Liver (tissue), 9 donors: ENCODE results near the gene TBL1X. TPM values are rescaled to one million over a fixed set of nuclear protein-coding genes. Genes with fewer than 3 reads are reported as not detected.

Source experiments
- DNase-seq: peaks from one replicate; pipeline ENCODE4 v3.0.0-alpha.2; 2017; ENCODE audit warnings: low spot score
- H3K27ac ChIP-seq, 2 donors: one replicate each; pipeline ENCODE4 v1.7.0; 2013; ENCODE audit warnings: inconsistent platforms in 2 of 2, low read length in 2 of 2, control low read depth in 1 of 2, low read depth in 1 of 2, mild to moderate bottlenecking in 1 of 2
- H3K27me3 ChIP-seq, 4 donors: one replicate each; pipeline versions ENCODE4 v1.6.1 to v1.7.0; 2013; ENCODE audit warnings: low read length in 3 of 4, inconsistent platforms in 1 of 4, mild to moderate bottlenecking in 1 of 4, moderate library complexity in 1 of 4; ENCODE audit not compliant: control insufficient read depth in 4 of 4, insufficient read depth in 4 of 4
- H3K36me3 ChIP-seq, 4 donors: one replicate each; pipeline versions ENCODE4 v1.6.1 to v1.7.0; 2013; ENCODE audit warnings: low read length in 3 of 4, mild to moderate bottlenecking in 3 of 4, low read depth in 1 of 4, moderate library complexity in 1 of 4; ENCODE audit not compliant: control insufficient read depth in 4 of 4, insufficient read depth in 3 of 4
- H3K4me1 ChIP-seq, 4 donors: one replicate each; pipeline versions ENCODE4 v1.6.1 to v1.7.0; 2013; ENCODE audit warnings: low read length in 3 of 4, mild to moderate bottlenecking in 3 of 4, moderate library complexity in 1 of 4; ENCODE audit not compliant: control insufficient read depth in 4 of 4, insufficient read depth in 4 of 4
- H3K4me3 ChIP-seq, 3 donors: one replicate each; pipeline versions ENCODE4 v1.6.1 to v1.7.0; 2013; ENCODE audit warnings: low read length in 3 of 3, control low read depth in 1 of 3, low read depth in 1 of 3, mild to moderate bottlenecking in 1 of 3
- H3K9ac ChIP-seq, 2 donors: one replicate each; pipeline ENCODE4 v1.7.0; 2013; ENCODE audit warnings: low read length in 2 of 2, mild to moderate bottlenecking in 2 of 2, moderate library complexity in 2 of 2, control low read depth in 1 of 2, low read depth in 1 of 2
- H3K9me3 ChIP-seq, 4 donors: one replicate each; pipeline versions ENCODE4 v1.6.1 to v1.7.0; 2013; ENCODE audit warnings: low read length in 3 of 4; ENCODE audit not compliant: control insufficient read depth in 4 of 4
- ATF3 ChIP-seq: IDR thresholded peaks from 2 replicates; pipeline ENCODE4 v1.6.1; 2016; ENCODE audit warnings: antibody characterized with exemption
- FOXA1 ChIP-seq: IDR thresholded peaks from 2 replicates; pipeline ENCODE4 v1.6.1; 2016; ENCODE audit warnings: antibody characterized with exemption
- FOXA2 ChIP-seq: IDR thresholded peaks from 2 replicates; pipeline ENCODE4 v1.6.1; 2016; ENCODE audit warnings: antibody characterized with exemption
- HNF4A ChIP-seq, 2 donors: conservative IDR thresholded peaks; 2 replicates each; pipeline ENCODE4 v1.6.1; 2016; ENCODE audit warnings: antibody characterized with exemption in 2 of 2, mild to moderate bottlenecking in 2 of 2
- HNF4G ChIP-seq: IDR thresholded peaks from 2 replicates; pipeline ENCODE4 v1.6.1; 2016; ENCODE audit warnings: antibody characterized with exemption
- JUND ChIP-seq, 2 donors: IDR thresholded peaks; 2 replicates each; pipeline ENCODE4 v1.6.1; 2016; ENCODE audit warnings: antibody characterized with exemption in 2 of 2
- MAX ChIP-seq: IDR thresholded peaks from 2 replicates; pipeline ENCODE4 v1.6.1; 2016; ENCODE audit warnings: antibody characterized with exemption
- RAD21 ChIP-seq, 2 donors: IDR thresholded peaks; 2 replicates each; pipeline ENCODE4 v1.6.1; 2016; ENCODE audit warnings: antibody characterized with exemption in 2 of 2, mild to moderate bottlenecking in 2 of 2
- RXRA ChIP-seq, 2 donors: IDR thresholded peaks; 2 replicates each; pipeline ENCODE4 v1.6.1; 2017 to 2018; ENCODE audit warnings: antibody characterized with exemption in 2 of 2, mild to moderate bottlenecking in 1 of 2
- SP1 ChIP-seq: IDR thresholded peaks from 2 replicates; pipeline ENCODE4 v1.6.1; 2018; ENCODE audit warnings: antibody characterized with exemption, mild to moderate bottlenecking
- YY1 ChIP-seq: IDR thresholded peaks from 2 replicates; pipeline ENCODE4 v1.6.1; 2016; ENCODE audit warnings: antibody characterized with exemption, mild to moderate bottlenecking
- WGBS: extraction: QIAGEN DNeasy Blood & Tissue Kit; methylation state at CpG from one replicate; pipeline ENCODE4 v1.1.7; 2013; 5-methylcytosine and 5-hydroxymethylcytosine counted together
- polyA plus RNA-seq, 2 donors: library from polyadenylated mRNA; stranded (reverse) in 1 of 2; unstranded in 1 of 2; fragments of 200-250 nt in 1 of 2; fragments of >200 nt in 1 of 2; fragmentation: Nextera tagmentation in 1 of 2; extraction: Ambion mirVana in 1 of 2; gene quantifications; one replicate each; pipeline versions ENCODE4 v1.2.1 to v1.2.3, GENCODE V29; 2013 to 2015
- total RNA-seq, 2 donors: library from RNA; depleted of rRNA; stranded (reverse); fragments of >200 nt; gene quantifications; one replicate each; pipeline ENCODE4 v1.2.3, GENCODE V29; 2014
- TF ChIP-seq, protein P1 (sequence below): fragments of 150-350 bp; IDR thresholded peaks from 2 replicates; pipeline ENCODE4 v1.5.1; 2017; ENCODE audit warnings: improper control_type of control experiment, low read depth, low read length; ENCODE audit not compliant: missing input control
- TF ChIP-seq, protein P2 (sequence below): IDR thresholded peaks from 2 replicates; pipeline ENCODE4 v1.6.1; 2016; ENCODE audit warnings: antibody characterized with exemption
- TF ChIP-seq, protein P3 (sequence below): IDR thresholded peaks from 2 replicates; pipeline ENCODE4 v1.6.1; 2016; ENCODE audit warnings: antibody characterized with exemption, mild to moderate bottlenecking
- donor health status: healthy.
- donor health status: healthy.
- donor health status: healthy.
- donor health status: healthy.
- donor health status: healthy.

TBL1X gene
- total and polyA plus RNA-seq, 4 donors, result 11.2 to 15.1 (median 11.8) TPM

- WGBS, result 75% methylated on average over 10 of the region's 10 CpGs
These were observed 217.6 kb downstream of the TBL1X start for GRCh38 chrX:9682456-9682855.

GRCh38 chrX:9682861-9683260 is 218.0 kb downstream of the TBL1X start:
- Histone ChIP-seq H3K36me3 (peaks cover 0 to 20% (median 9%) of the 10 kb centered on the region in 4 donors), H3K27me3 (no peaks in the 10 kb centered on the region), H3K9me3 (no peaks in the 10 kb centered on the region), H3K4me1 (no peaks in the 10 kb centered on the region), H3K9ac (no peak overlapping the region), H3K27ac (no peak overlapping the region), H3K4me3 (no peak overlapping the region)
- no peak for DNase-seq
- WGBS, result 92% methylated on average over 6 of the region's 6 CpGs
- TF ChIP-seq FOXA2 (no peak), RXRA (IDR thresholded peaks at IDR 0.05) (no peak), YY1 (no peak), RAD21 (IDR thresholded peaks at IDR 0.05) (no peak), FOXA1 (no peak)
- TF ChIP-seq, protein P1, sequence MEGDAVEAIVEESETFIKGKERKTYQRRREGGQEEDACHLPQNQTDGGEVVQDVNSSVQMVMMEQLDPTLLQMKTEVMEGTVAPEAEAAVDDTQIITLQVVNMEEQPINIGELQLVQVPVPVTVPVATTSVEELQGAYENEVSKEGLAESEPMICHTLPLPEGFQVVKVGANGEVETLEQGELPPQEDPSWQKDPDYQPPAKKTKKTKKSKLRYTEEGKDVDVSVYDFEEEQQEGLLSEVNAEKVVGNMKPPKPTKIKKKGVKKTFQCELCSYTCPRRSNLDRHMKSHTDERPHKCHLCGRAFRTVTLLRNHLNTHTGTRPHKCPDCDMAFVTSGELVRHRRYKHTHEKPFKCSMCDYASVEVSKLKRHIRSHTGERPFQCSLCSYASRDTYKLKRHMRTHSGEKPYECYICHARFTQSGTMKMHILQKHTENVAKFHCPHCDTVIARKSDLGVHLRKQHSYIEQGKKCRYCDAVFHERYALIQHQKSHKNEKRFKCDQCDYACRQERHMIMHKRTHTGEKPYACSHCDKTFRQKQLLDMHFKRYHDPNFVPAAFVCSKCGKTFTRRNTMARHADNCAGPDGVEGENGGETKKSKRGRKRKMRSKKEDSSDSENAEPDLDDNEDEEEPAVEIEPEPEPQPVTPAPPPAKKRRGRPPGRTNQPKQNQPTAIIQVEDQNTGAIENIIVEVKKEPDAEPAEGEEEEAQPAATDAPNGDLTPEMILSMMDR, result no peak
- TF ChIP-seq, protein P2, sequence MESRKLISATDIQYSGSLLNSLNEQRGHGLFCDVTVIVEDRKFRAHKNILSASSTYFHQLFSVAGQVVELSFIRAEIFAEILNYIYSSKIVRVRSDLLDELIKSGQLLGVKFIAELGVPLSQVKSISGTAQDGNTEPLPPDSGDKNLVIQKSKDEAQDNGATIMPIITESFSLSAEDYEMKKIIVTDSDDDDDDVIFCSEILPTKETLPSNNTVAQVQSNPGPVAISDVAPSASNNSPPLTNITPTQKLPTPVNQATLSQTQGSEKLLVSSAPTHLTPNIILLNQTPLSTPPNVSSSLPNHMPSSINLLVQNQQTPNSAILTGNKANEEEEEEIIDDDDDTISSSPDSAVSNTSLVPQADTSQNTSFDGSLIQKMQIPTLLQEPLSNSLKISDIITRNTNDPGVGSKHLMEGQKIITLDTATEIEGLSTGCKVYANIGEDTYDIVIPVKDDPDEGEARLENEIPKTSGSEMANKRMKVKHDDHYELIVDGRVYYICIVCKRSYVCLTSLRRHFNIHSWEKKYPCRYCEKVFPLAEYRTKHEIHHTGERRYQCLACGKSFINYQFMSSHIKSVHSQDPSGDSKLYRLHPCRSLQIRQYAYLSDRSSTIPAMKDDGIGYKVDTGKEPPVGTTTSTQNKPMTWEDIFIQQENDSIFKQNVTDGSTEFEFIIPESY, result no peak

More at GRCh38 chrX:9682456-9682855, 217.6 kb downstream of the TBL1X start:
- Histone ChIP-seq H3K36me3 (peaks cover 0 to 20% (median 9%) of the 10 kb centered on the region in 4 donors), H3K4me1 (no peaks in the 10 kb centered on the region), H3K9me3 (no peaks in the 10 kb centered on the region), H3K27me3 (no peaks in the 10 kb centered on the region), H3K9ac (no peak overlapping the region), H3K27ac (no peak overlapping the region), H3K4me3 (no peak overlapping the region)
- DNase-seq, result no peak
- TF ChIP-seq HNF4G (no peak), RAD21 (IDR thresholded peaks at IDR 0.05) (peak; percentile 49 to 67)

DNA sequence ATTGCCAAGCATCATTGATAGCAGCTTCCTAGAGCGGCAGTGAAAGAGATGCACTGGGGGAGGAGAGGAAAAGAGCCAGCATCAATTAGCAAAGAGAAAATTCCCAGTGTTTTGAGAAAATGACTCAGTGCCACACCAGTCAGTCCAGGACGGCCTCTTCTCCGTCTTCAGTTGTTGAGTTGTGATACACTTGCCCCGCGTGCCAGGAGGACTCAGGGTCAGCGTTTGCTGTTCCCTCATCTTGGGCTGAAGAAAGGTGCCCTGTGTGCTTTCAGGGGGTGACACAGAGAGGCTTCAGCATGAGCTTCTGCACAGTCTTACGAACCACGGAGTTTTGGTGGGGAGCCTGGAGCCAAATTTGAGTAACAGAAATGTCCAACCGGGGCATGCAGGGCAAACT is 218.5 kb downstream of the TBL1X start:
- WGBS, result 98% methylated on average over 9 of the region's 9 CpGs
- Histone ChIP-seq H3K27ac (no peak overlapping the region), H3K27me3 (no peaks in the 10 kb centered on the region), H3K4me3 (no peak overlapping the region), H3K36me3 (peaks cover 0 to 21% (median 11%) of the 10 kb centered on the region in 4 donors), H3K4me1 (no peaks in the 10 kb centered on the region), H3K9me3 (no peaks in the 10 kb centered on the region), H3K9ac (no peak overlapping the region)
- DNase-seq, result no peak
- TF ChIP-seq SP1 (no peak), JUND (IDR thresholded peaks at IDR 0.05) (no peak), MAX (no peak), HNF4A (conservative IDR thresholded peaks at IDR 0.05) (no peak), HNF4G (no peak), FOXA1 (no peak), ATF3 (no peak), RXRA (IDR thresholded peaks at IDR 0.05) (no peak)
- TF ChIP-seq, protein P3, sequence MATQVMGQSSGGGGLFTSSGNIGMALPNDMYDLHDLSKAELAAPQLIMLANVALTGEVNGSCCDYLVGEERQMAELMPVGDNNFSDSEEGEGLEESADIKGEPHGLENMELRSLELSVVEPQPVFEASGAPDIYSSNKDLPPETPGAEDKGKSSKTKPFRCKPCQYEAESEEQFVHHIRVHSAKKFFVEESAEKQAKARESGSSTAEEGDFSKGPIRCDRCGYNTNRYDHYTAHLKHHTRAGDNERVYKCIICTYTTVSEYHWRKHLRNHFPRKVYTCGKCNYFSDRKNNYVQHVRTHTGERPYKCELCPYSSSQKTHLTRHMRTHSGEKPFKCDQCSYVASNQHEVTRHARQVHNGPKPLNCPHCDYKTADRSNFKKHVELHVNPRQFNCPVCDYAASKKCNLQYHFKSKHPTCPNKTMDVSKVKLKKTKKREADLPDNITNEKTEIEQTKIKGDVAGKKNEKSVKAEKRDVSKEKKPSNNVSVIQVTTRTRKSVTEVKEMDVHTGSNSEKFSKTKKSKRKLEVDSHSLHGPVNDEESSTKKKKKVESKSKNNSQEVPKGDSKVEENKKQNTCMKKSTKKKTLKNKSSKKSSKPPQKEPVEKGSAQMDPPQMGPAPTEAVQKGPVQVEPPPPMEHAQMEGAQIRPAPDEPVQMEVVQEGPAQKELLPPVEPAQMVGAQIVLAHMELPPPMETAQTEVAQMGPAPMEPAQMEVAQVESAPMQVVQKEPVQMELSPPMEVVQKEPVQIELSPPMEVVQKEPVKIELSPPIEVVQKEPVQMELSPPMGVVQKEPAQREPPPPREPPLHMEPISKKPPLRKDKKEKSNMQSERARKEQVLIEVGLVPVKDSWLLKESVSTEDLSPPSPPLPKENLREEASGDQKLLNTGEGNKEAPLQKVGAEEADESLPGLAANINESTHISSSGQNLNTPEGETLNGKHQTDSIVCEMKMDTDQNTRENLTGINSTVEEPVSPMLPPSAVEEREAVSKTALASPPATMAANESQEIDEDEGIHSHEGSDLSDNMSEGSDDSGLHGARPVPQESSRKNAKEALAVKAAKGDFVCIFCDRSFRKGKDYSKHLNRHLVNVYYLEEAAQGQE, result no peak
